Activated CD4-positive, alpha-beta T cell treated with anti-CD3 and anti-CD28 coated beads, Interleukin-2, amount 50 U/mL, for 16 hours (primary cell): ENCODE data around the gene IL17RB.

ENCODE experiments used
- DNase-seq: peaks from one replicate; pipeline ENCODE4 v3.0.0-alpha.2; 2020

Gene IL17RB

DNA sequence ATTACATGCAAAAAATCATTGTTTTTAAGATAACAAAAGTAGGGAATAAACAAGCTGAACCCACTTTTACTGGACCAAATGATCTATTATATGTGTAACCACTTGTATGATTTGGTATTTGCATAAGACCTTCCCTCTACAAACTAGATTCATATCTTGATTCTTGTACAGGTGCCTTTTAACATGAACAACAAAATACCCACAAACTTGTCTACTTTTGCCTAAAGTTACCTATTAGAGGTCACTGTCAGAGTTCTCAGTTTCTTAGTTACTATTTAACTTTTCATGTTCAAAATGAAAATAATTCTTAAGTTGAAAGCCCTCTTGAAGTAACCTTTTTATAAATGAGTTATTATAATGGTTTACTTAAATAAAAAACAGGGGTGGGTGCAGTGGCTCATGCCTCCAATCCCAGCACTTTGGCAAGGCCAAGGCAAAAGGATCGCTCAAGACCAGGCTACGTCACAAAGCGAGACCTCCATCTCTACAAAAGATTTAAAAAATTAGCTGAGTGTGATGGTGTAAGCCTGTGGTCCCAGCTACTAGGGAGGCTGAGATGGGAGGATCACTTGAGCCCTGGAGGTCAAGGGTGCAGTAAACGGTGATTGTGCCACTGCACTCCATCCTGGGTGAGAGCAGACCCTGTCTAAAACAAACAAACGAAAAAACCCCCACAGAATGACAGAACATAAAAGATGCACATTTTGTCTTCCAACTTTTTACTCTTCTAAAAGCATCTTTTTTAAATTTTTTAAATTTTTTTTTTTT lies 19.5 kb downstream of the IL17RB start:
- DNase-seq: no peak

GRCh38 chr3:53880396-53881345 lies 34.3 kb downstream of the IL17RB start:
- DNase-seq: no peak

DNA sequence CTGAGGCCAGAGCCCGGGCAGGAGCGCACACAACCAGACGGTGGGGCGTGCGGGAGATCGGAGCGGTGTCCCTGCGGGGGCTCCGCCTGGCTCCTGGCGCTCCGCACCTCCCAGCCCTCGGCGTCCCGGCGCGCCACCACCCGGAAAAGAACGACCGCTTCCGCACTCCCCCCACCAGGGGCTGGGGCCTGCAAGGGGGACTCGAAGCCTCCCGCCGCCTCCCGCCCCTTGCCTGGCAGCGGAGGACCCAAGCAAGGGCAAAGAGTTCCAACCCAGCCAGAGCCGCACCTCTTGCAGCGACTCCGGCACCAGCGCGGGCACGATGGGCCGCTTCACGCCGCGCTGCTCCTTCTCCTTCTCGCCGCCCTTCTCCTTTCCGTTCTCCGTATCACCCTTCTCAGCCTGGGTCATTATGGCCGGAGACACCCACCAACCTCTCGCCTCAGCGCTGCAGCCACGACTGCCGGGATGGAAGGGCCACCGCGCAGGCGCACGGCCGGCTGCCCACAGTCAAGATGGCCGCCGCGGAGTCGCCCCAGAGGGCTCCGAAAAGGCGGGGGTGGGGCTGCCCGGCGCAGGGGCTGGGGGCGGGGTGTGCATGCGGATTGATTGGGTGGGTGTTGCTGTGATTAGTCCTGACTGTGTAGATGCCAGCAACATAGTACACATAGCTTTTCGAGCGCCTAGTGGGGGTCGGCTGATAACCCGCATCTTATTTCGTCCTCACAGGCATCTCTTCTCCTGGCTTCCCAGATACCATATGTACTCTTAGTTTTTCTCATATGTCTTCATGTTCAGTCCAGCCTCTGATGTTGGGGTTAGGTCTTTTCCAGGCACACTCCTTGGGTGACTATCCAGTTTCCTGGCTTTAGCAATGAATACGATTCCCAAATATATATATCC lies 35.6 kb downstream of the IL17RB start, which contains the start of gene ACTR8:
Gene ACTR8, minus strand, starts transcription at position 462 of the 903 bp plus-strand sequence. Its CDS starts 51 bp downstream, at position 411.
- DNase-seq: peak; percentile 89

GRCh38 chr3:53883008-53883407 lies 36.6 kb downstream of the IL17RB start:
- no peak for DNase-seq

DNA sequence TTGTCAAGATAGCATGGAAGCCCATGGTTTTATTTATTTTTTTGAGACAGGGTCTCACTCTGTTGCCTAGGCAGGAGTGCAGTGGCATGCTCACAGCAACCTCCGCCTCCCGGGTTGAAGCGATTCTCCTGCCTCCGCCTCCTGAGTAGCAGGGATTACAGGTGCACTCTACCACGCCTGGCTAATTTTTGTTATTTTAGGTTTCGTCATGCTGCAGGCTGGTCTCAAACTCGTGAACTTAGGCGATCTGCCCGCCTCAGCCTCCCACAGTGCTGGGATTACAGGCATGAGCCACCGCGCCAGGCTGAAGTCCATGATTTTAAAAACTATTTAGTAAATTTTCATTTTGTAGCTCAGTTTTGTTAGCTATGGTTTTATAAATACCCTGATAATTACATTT lies 38.3 kb downstream of the IL17RB start:
- no peak for DNase-seq

- no peak for DNase-seq
Measured at GRCh38 chr3:53885239-53885638, 38.9 kb downstream of the IL17RB start.

DNA sequence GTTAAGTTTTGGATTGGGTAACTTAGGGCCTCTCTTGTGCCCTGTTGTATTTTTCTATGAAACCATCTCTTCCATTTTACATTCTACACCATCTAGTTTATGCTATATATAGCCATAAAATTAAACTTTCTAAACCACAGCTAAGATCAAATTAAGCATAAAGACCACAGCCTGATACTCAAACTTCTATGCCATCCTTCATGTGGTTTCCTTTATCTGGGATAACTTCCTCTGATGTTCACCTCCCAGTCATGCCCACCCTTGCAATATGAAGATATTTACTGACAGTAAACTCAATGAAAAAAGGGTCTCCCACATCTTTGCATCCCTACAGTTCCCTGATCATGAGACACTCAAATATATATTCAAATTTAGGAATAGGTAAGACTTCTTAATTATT lies 41.1 kb downstream of the IL17RB start:
- DNase-seq: no peak

DNA sequence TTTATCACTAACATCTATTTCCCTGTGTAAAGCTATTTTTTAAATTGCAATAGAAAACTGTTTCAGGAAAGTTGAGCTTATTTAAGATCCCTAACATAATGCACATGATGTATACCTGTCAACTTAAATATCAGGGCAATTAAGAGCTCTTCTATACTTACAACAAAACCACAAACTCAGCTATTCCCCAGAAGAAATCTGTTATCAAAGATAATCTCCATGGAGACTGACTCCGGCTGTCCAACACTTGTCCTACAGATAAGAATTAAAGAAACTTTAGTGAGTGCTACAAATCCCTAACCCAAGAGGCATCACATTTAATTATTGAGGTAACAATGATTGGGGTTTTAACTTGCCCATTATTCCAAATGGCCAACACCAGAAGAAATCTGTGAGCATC lies 41.9 kb downstream of the IL17RB start:
- no peak for DNase-seq

DNA sequence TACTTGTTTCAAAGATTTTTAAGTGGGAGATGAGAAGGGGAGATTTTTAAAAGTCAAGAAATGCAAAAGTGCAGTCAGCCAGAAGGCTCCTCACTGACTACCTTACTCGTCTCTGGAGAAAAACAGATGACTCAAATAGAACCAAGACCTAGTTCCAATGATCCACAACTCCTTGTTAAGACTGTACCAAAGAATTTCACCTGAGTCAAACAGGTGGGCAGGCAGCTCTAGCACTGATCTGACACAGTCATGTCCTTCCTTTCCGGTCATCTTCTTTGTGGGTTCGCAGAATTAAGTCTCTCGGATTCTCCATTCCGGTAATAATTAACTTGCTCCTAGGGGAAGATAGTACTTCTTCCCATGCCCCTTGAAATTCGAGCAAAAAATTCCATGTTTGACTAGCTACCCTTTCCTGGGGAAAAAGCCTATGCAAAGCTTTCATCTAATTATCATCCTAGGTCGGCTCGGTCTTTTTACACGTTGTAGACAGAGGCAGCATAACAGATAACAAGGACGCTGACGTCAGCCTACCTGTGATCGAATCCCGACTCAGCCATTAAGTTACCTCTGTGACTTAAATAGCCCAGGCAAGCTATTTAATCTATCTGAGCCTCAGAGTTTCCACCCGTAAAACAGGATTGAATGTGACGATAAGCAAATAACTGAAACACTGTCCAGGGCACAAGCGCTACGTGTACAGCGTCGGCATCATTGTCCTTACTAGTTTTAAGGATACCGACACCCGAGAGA lies 44.5 kb downstream of the IL17RB start:
- DNase-seq: peak; percentile 41

DNA sequence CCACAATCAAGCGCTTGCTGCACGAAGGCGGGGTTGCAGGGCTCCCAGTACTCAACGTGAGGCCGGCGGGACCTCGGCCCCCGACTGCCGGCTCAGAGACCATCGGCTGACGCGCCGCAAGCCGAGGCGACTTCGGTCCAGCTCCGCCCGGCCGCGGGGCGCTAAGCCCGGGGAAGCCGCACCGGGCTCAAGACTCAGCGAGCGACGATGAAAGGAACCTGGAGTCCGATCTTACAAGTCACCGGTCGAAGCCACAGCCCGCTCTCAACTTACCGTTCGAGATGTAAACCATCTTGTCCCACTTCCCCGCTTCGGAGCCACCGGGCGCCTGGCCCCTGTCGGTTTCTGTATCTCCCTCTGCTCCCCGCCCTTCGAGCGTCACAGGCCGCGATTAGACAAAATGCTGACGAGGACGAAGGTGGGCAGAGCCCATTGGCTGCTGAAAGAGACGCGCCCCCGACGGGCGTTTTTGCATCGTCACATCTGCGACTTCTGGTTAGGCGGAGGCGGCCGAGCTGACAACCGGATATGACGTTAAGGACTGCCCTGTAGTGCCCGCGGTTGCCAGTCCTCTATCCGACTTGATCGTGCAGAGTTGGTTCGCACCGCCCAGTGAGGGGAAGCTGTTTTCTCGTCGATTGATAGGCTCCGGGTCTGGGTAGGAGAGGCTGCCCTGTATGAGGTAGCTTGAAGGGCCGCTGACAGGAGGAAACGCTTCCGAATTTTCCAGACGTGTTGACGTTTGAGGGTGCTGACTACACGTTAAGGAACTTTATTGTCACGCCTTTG lies 45.3 kb downstream of the IL17RB start, which contains the start of gene SELENOK:
Gene SELENOK, minus strand, starts transcription at position 363 of the 789 bp plus-strand sequence.
- DNase-seq: peak; percentile 99

DNA sequence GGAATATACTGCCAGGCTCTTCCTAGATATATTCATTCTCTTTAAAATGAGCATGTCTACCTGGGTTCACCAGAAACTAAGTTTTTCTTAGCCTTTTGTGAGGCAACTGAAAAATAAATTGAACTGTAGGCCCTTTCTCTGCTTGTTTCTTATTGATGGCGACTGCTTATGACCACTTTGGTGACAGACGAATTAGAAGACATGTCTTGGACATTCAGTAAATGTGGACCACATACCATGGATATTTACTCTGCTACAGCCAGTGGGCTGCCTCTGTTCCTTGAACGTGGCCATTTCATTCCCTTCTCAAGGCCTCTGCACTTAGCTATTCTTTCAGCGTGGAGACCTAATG lies 45.9 kb downstream of the IL17RB start:
- no peak for DNase-seq

DNA sequence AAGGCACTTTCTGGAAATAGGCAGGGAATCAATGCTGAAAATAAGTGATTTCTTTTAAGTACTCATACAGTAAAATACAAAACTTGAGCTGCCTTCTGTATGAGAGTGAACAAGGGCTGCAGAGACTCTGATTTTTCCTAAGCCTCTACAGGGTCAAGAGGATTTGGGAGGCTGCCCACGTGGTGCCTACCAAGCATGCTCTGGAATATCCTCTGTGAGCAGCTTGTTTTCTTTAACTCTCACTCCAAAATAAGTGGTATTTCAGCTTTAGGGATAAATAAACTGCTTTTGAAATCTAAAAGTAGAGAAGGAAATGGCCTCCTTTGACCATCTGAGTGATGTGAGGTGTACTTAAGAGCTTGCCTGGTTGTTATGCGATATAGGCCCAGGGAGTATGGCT lies 53.4 kb downstream of the IL17RB start:
- DNase-seq: no peak

DNA sequence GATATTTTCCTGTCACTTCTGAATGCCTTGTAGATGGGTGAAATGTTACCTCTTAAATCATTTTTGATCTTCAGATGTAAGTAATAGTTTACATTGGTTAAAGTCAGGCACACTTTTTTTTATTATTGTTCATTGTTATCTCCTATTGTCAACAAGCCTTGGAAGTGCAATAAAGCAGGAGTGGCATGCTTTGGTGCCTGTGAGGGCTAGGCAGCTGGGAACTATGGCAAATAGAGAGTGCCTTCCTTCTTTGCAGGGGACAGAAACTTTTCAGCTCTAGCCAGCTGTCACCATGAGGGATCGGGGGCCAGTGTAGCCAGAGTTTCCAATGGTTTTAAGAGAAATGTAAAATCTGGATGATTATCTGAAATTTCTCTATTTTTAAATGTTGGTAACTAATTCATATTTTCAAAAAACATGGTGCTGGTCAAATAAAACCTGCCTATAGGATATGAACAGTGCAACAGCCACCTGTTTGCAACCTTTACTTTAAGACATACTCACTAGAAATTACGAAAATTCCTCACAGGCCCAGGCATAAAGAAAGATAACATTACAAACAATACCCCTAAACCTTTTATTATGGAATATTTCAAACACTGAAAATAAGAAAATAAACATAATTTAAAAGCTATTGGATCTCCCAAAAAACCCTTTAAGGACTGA lies 54.4 kb downstream of the IL17RB start:
- no peak for DNase-seq

GRCh38 chr3:53902067-53902466 lies 55.7 kb downstream of the IL17RB start:
- DNase-seq: no peak

GRCh38 chr3:53902711-53903110 lies 56.3 kb downstream of the IL17RB start:
- no peak for DNase-seq

- DNase-seq: no peak
Measured at GRCh38 chr3:53913401-53913800, 67.0 kb downstream of the IL17RB start.
